B cell (primary cell): ENCODE data around the gene CPPED1.

Source experiments
- EZH2 ChIP-seq: IDR thresholded peaks from 2 replicates; pipeline ENCODE4 v1.6.1; 2012; ENCODE audit warnings: borderline replicate concordance, low read depth, mild to moderate bottlenecking, moderate library complexity, low read length; ENCODE audit not compliant: insufficient read depth, poor library complexity, severe bottlenecking
- TF ChIP-seq, protein P1 (sequence below): fragments of 200-600 bp; IDR thresholded peaks from one replicate; pipeline ENCODE4 v1.8.0; 2022; ENCODE audit warnings: antibody characterized with exemption, mild to moderate bottlenecking

DNA sequence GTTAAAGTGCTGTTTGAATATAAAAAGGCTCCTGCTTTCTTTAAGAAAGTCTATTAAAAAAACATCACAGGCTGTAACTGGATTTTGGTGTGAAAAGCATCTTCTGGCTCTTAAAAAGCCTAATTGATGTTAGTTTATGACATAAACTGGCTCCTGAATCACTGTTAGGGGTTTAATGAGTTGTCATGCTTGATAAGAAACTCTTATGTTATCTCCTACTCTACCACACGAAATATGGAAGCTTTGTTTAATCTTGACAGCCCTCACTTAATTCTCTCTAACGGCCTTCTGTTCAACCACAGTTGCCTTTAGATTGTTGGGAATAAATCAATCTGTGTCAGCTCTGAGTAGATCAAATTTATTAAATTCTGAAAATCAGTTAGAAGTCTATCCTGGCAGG lies 51.5 kb downstream of the CPPED1 start:
- TF ChIP-seq, protein P1, sequence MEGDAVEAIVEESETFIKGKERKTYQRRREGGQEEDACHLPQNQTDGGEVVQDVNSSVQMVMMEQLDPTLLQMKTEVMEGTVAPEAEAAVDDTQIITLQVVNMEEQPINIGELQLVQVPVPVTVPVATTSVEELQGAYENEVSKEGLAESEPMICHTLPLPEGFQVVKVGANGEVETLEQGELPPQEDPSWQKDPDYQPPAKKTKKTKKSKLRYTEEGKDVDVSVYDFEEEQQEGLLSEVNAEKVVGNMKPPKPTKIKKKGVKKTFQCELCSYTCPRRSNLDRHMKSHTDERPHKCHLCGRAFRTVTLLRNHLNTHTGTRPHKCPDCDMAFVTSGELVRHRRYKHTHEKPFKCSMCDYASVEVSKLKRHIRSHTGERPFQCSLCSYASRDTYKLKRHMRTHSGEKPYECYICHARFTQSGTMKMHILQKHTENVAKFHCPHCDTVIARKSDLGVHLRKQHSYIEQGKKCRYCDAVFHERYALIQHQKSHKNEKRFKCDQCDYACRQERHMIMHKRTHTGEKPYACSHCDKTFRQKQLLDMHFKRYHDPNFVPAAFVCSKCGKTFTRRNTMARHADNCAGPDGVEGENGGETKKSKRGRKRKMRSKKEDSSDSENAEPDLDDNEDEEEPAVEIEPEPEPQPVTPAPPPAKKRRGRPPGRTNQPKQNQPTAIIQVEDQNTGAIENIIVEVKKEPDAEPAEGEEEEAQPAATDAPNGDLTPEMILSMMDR = no peak
- no peak for TF ChIP-seq EZH2
